Stimulated activated CD8-positive, alpha-beta memory T cell treated with anti-CD3 and anti-CD28 coated beads, Interleukin-12 subunit alpha, Interleukin-12 subunit beta, amount 100 ng/mL, for 24 hours (primary cell): ENCODE data around the gene NDUFA9.

Source experiments
- DNase-seq: peaks from one replicate; pipeline ENCODE4 v3.0.0-alpha.2; 2020; ENCODE audit errors: extremely low read depth

Gene NDUFA9

GRCh38 chr12:4690760-4691159 lies 41.8 kb downstream of the NDUFA9 start:
- no peak for DNase-seq
